Tibial artery (tissue), 4 donors: ENCODE data around the gene SULF2.

Experiments used
- DNase-seq, 2 donors: peaks; one replicate each; pipeline ENCODE4 v3.0.0-alpha.2; 2019
- H3K27ac ChIP-seq, 2 donors: fragments of 200-600 bp; sonication (generic) in 1 of 2; 1 replicate in 1 of 2; 2 replicates in 1 of 2; pipeline ENCODE4 v1.5.1; 2018 to 2019; ENCODE audit warnings: mild to moderate bottlenecking in 1 of 2
- H3K27me3 ChIP-seq, 2 donors: fragments of 200-600 bp; sonication (generic) in 1 of 2; one replicate each; pipeline versions ENCODE4 v1.5.1 to v1.6.0; 2016 to 2019
- H3K36me3 ChIP-seq, 3 donors: fragments of 200-600 bp; sonication (generic) in 2 of 3; one replicate each; pipeline ENCODE4 v1.5.1; 2016 to 2019; ENCODE audit warnings: mild to moderate bottlenecking in 2 of 3
- H3K4me1 ChIP-seq, 4 donors: fragments of 200-600 bp; sonication (generic) in 2 of 4; 1 replicate in 3 of 4; 2 replicates in 1 of 4; pipeline ENCODE4 v1.5.1; 2016 to 2019
- H3K4me3 ChIP-seq, 2 donors: fragments of 200-600 bp; sonication (generic) in 1 of 2; 1 replicate in 1 of 2; 2 replicates in 1 of 2; pipeline ENCODE4 v1.5.1; 2018 to 2019; ENCODE audit warnings: mild to moderate bottlenecking in 2 of 2
- H3K9me3 ChIP-seq, 3 donors: fragments of 200-600 bp; sonication (generic) in 1 of 3; one replicate each; pipeline ENCODE4 v1.5.1; 2016 to 2019
- intact Hi-C: fragments of 100-400 bp; cut with DNase I; formaldehyde crosslinking; loops from one replicate; pipeline ENCODE4 v1.15.0; 2023; ENCODE audit warnings: low total_unique reads
- TF ChIP-seq, protein P1 (sequence below), 2 experiments: fragments of 200-600 bp in 1 of 2; fragments of 450-650 bp in 1 of 2; IDR thresholded peaks; one replicate each; pipeline ENCODE4 v1.5.1; 2017 to 2019; ENCODE audit warnings: antibody characterized with exemption in 2 of 2, mild to moderate bottlenecking in 1 of 2, moderate library complexity in 1 of 2

Gene SULF2

GRCh38 chr20:47780720-47781389 is 4.4 kb downstream of the SULF2 start:
- Histone ChIP-seq H3K4me3 (no peak overlapping the region), H3K4me1 (peaks cover 7 to 30% (median 23%) of the 10 kb centered on the region in 4 donors), H3K9me3 (no peaks in the 10 kb centered on the region), H3K27ac (no peak overlapping the region), H3K36me3 (no peaks in the 10 kb centered on the region), H3K27me3 (no peaks in the 10 kb centered on the region)
- TF ChIP-seq, protein P1, sequence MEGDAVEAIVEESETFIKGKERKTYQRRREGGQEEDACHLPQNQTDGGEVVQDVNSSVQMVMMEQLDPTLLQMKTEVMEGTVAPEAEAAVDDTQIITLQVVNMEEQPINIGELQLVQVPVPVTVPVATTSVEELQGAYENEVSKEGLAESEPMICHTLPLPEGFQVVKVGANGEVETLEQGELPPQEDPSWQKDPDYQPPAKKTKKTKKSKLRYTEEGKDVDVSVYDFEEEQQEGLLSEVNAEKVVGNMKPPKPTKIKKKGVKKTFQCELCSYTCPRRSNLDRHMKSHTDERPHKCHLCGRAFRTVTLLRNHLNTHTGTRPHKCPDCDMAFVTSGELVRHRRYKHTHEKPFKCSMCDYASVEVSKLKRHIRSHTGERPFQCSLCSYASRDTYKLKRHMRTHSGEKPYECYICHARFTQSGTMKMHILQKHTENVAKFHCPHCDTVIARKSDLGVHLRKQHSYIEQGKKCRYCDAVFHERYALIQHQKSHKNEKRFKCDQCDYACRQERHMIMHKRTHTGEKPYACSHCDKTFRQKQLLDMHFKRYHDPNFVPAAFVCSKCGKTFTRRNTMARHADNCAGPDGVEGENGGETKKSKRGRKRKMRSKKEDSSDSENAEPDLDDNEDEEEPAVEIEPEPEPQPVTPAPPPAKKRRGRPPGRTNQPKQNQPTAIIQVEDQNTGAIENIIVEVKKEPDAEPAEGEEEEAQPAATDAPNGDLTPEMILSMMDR (IDR thresholded peaks at IDR 0.05): no peak
- no peak for DNase-seq
- intact Hi-C loops: loop anchor here (10.0 kb wide), 1 partner anchor 524 kb away; no protein-coding TSS in a partner anchor

GRCh38 chr20:47778398-47779354 is 6.6 kb downstream of the SULF2 start:
- intact Hi-C loops: no loop called here
- Histone ChIP-seq H3K27ac (no peak overlapping the region), H3K9me3 (no peaks in the 10 kb centered on the region), H3K4me3 (no peak overlapping the region), H3K27me3 (no peaks in the 10 kb centered on the region), H3K4me1 (peaks cover 0 to 25% (median 13%) of the 10 kb centered on the region in 4 donors), H3K36me3 (no peaks in the 10 kb centered on the region)
- DNase-seq: no peak
- TF ChIP-seq, protein P1 (IDR thresholded peaks at IDR 0.05): no peak

- intact Hi-C loops: no loop called here
- H3K4me1 ChIP-seq: peaks cover 0 to 23% (median 13%) of the 10 kb centered on the region in 4 donors
- H3K27me3 ChIP-seq: no peaks in the 10 kb centered on the region
- no peak overlapping the region for H3K27ac ChIP-seq
- H3K36me3 ChIP-seq: no peaks in the 10 kb centered on the region
- H3K4me3 ChIP-seq: no peak overlapping the region
- no peak for DNase-seq
- no peaks in the 10 kb centered on the region for H3K9me3 ChIP-seq
- TF ChIP-seq, protein P1 (IDR thresholded peaks at IDR 0.05): no peak
These were observed 8.1 kb downstream of the SULF2 start for GRCh38 chr20:47777220-47777619.

DNA sequence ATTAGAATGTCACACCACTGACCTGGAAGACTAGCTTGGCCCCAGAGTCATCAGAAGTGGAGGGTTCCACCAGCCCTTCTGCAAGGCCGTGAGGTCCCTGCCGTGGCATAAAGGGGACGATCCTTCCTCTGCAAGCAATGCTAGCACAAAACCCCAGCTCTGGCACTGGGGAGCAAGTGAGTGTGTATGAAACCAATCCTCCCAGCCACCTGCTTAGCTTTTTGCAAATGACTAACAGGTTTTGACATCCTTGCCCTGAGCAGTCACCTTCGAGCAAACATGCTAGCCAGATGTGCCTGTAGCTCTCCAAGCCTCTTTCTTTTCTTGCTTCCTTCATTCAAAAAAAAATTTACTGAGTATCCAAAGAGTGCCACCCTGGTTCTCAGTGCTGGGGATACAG is 8.6 kb downstream of the SULF2 start:
- intact Hi-C loops: no loop called here
- Histone ChIP-seq H3K4me3 (no peak overlapping the region), H3K27ac (no peak overlapping the region), H3K36me3 (no peaks in the 10 kb centered on the region), H3K4me1 (peaks cover 0 to 23% (median 13%) of the 10 kb centered on the region in 4 donors), H3K9me3 (no peaks in the 10 kb centered on the region), H3K27me3 (no peaks in the 10 kb centered on the region)
- TF ChIP-seq, protein P1 (IDR thresholded peaks at IDR 0.05): no peak
- DNase-seq: no peak

DNA sequence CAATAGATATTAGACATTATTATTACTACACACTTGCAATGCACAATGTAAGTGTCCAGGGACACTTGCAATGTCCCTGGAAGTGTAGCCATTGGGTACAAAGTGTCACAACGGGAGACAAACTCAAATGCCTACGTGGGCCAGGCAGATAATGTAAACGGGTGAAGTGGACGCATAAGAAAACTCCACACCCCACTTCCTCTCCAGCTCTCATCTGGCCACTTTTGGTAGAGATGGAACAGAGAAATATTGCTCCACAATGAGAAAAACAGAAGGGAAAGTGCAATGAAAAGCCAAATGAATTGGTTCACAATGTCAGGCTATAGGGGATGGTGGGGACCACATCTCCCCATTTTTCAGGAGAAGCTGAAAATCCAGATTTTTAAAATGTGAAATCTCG is 9.4 kb downstream of the SULF2 start:
- H3K36me3 ChIP-seq: peaks cover 0 to 2% (median 0%) of the 10 kb centered on the region in 3 donors
- no peak overlapping the region for H3K27ac ChIP-seq
- no peak for DNase-seq
- intact Hi-C loops: no loop called here
- no peak overlapping the region for H3K4me3 ChIP-seq
- peaks cover 0 to 23% (median 13%) of the 10 kb centered on the region in 4 donors for H3K4me1 ChIP-seq
- TF ChIP-seq, protein P1 (IDR thresholded peaks at IDR 0.05): no peak
- H3K9me3 ChIP-seq: no peaks in the 10 kb centered on the region
- no peaks in the 10 kb centered on the region for H3K27me3 ChIP-seq
